Activated CD4-positive, alpha-beta T cell treated with anti-CD3 and anti-CD28 coated beads for 1 hour (primary cell): ENCODE measurements around the gene SNCB.
"Not testable (repeated sequence)": the region's sequence is repeated elsewhere in the genome, so short reads cannot be mapped to it uniquely, and the experiment has no call there.

ENCODE experiments used
- DNase-seq: peaks from one replicate; pipeline ENCODE4 v3.0.0-alpha.2; 2020

Gene SNCB

DNA sequence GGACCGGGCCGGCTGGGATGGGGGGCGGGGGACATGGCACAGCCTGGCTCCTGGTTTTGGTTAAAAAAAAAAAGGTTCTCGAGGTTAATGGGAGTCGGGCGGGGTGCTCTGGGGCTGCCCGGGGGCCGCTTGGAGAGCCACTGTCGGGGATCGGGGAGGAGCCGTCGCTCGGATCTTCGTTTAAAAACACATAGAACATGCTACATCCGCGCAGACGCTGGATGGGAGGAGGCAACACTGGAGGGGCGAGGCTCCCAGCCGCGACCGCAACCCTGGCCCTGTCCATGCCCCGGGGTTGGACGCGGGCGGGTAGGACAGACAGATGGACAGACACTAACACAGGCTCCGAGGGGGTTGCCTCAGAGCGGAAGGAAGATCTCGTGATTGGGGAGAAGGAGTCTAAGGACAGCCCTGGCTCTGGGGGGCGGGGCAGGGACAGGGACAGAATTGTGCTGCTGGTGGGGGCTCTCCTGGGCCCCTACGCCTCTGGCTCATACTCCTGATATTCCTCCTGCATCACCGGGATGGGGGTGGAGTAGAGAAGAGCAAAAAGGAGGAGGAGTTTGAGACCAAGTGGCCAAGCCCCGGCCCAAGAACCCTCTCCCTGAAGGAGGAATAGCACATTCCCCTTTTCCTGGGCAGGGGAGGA, 9.9 kb downstream of the SNCB start:
- DNase-seq: no peak

DNA sequence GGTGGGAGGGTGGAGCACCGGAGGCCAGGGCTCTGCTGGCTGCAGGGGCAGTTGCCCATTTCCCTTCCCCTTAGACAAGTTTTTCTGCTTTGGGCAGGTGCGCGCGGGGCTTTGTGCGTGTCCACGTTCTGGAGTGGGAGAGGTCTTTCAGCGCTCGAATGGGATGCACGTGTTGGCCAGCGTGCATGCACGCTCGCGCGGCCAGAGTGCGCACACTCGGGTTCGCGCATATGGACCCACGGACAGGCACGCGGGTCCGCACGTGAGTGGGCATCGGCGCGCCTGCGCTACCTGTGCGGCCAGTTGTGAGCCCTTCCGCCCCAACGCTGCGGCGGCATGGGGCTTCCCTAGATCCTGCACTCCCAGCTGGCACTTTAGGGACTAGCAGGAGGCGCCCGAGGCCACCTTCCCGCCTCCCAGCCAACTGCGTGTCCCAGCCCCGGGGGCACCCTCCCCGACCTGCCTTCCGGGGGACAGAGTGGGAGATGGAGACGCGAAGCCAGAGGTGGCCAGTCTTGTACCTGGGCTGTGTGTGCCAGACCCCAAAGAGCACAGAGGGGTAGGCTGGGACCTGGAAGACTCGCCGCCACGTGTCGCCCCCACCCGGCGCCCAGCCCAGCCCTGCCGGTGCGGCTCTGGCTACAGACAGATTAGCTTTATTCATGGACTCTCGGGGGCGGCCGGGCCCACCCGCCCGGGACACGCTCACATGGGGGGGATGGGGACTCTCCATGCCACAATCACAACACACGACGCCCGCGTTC, 10.6 kb downstream of the SNCB start:
- DNase-seq: no peak

DNA sequence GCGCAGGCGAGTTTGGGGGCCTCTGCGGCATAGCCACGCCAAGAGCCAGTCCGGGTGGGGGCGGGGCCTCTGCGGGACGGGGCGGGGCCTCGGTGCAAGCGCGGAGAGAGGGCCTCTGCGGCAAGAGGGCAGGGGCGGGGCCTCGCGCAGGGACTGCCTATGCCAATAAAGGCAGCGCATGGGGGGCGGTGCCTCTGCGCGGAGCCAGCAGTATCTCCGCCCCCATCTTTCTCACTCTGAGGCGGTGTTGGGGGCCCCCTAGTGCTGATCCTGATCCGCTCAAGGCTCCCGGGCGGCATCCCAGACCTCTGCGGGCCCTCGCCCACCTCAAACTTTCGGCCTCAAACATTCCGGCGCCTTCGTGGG, 11.1 kb downstream of the SNCB start:
- DNase-seq: peak; percentile 58

DNA sequence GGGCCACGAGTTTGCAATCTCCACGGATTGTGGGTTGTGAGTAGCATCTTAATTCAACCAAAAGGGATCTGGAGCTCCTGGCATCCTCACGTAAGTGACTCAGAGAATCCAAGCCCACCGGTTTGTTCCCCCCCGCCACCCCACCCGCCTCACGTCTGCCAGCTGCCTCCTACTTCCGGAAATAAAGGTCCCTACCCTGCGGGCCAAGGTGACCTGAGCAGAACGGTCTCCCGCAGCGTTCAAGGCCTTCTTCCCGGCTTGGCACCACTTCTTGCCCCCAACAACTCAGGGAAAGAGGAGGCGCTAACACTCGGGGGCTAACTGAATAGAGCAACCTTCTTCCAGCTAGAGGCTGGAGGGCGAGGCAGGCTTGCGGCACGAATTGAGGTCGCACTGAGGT, 11.6 kb downstream of the SNCB start:
- no peak for DNase-seq

DNA sequence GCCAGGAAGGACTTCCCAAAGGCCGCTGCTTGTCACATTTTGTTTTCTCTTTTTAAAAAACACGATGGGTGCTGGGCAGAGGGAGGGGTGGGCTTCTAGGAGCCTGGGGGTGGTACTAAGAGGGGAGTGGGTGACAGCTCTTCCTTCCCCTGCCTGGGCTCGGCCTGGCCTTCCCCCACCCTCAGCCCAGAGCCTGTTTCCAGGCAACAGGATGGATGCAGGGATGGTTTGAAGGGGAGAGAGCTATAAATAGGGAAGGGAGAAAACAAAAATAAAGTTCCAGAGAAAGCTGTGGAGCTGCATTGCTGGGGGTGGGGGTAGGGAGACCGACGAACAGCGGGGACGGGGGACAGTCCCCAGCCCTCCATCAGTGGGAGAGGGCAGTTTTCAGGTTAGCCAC, 13.8 kb downstream of the SNCB start:
- DNase-seq: no peak

DNA sequence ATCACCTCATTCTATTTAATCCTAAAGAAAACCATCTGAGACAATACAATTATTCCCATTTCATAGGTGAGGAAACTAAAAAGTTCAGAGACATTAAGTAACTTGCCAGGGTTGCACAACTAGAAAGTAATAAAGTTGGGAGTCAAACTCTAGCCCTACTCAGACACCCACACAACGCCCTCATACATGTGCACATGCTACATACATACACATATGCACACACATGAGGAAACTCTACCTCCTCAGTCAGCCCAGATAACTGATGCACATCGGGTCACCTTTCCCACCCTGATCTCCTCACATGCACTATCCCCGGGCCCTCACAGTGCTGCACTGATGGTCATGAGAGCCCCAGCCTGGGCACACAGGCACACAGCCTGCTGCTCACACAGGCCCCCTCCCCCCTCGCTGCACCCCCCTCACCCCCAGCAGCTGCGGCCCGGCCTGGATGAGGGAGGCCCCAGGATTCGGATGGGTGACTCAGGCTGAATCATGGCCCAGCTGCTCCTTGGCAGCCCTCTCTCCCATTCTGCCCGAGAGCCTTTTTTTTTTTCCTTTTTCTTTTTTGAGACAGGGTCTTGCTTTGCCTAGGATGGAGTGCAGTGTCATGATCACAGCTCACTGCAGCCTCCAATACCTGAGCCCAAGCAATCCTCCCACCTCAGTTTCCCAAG, 15.4 kb downstream of the SNCB start:
- no peak for DNase-seq

DNA sequence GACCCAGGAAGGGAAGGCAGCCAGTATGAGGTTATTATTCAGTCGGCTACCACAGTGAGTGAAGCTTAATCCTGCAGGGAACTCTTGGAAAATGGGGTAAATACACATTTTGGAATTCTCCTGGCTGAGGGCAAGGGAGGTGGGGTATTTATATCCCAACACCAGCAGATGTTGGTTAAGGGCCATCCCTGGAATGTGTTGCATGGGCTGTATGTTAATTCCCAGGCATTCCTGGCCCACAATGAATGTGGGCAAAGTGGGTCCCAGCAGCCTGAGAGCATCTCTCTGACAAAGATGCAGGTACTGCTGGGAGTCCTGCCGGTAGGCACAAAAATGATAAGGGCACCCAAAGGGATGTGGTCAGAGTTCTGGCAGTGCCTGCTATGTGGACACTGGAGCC, 17.5 kb downstream of the SNCB start:
- DNase-seq: no peak

DNA sequence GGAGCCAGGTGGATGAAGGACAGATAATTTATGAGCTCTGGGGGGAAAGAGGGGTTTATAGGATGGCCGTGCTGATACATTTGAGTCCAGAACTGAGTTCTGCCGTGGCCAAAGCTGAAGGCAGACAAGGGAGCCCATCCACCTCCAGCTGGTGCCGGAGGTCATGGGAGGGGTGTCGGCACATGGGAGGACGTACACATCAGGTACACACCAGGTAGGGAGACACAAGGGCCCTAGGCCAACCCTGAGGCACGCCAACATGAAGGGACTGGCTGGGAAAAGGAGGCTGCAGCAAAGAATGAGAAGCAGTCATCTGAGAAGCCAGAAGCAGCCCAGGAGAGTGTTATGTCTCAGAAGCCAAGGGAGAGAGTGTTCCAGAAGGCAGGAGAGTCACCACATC, 18.3 kb downstream of the SNCB start:
- DNase-seq: no peak

DNA sequence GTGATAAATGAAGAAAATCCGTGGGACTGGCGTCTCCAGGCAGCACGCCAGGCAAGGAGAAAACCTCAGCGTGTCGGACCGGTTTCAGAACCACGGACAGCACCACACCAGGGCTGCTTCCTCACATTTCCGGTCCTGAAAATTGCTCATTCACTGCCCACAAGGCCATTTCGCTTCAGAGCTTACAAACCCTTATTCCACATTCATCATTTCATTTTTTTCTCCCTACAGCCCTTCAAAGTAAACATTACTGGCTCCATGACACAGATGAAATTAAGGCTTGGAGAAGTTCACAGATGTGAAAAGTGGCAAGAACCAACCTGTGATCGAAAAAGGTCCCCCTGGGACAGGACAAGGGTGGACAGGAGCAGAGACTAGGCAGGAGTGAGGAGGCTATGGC, 18.9 kb downstream of the SNCB start:
- DNase-seq: no peak

DNA sequence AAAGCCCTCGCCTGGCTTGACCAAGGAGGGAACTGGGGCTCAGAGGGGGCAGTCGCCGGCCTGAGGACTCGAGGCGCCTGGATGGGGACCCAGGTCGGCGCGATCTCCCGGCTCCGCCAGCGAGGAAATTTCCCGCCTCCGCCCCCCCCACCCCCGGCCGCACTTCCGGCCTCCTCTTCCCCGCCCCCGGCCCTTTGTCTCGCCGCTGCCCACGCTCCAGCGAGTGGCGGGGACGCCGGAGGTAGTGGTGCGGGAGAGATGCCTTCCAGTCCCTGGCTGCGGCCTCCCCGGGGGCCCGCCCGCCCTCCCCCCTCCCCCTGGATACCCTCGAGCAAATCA, 19.9 kb downstream of the SNCB start:
- no peak for DNase-seq

DNA sequence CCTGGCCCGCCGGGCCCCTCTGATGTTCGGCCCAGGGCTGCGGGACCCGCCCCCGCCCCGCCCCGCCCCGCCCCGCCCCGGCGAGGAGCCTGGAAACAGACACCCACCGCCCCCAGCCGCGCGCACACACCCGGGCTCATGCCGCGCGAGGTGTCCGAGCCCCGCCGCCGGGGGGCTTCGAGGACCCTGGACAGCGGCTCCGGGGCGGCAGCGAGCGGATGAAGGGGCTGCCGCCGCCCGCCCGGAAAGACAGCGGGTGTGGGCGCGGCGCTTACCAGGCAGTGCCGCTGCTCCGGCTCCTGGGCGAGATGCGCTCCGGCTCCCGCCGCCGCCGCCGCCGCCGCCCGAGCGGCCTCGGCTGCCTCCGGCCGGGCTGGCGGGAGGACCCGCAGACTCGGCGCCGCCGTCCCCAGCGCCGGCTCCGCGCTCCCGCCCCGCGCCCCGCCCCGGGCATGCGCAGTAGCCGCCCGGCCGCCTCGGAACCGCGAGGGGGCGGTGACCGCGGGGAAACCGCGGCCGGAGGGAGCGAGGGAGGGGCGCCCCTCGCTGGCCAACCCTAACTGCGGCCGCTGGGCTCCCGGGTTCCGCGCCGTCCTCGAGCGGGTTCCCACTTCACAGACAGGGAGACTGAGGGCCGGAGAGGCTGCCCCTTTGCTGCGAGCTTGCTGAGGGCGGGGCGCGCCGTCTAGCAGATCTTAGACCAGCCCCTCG, 20.5 kb downstream of the SNCB start, which contains the start of gene GPRIN1:
Gene GPRIN1, minus strand, starts transcription at position 433 of the 711 bp plus-strand sequence. CDS start 10,322 bp downstream, outside the sequence.
- peak; percentile 21 for DNase-seq

DNA sequence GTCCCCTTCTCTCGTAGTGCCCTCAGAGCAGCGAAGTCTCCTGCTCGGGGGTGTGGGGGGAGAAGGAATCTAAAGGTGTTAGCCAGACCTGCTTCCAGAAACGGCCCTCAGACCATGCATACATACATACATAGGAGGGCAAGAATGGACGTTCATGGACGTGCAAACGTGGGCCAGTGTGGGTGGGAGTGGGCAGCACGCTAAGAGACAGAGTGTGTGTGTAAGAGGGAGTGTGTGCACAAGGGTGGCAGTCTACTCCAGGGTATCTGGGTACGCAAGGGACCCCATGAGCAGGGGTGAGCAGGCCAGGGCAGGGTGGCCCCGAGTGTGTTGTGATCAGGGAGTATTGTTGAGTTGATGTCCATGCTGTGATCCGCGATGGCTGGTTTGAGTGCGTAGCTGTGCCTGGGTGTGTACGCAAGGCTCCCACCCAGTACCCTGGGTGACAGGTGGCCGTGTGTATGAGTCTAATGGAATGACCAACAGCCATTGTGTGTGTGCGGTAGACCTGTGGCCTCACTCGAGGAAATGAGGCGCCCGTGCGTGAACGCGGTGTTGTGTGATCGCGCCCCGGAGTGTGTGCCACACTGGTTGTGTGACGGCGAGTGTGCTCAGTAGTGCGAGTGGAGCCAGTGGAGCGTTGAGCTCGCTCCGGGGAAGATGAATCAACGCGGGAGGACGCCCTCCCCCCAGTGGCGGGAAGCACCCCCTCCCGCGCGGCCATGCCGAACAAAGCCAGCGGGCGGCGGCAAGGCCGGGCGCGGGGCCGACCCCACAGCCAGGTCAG, 21.2 kb downstream of the SNCB start:
- DNase-seq: no peak

DNA sequence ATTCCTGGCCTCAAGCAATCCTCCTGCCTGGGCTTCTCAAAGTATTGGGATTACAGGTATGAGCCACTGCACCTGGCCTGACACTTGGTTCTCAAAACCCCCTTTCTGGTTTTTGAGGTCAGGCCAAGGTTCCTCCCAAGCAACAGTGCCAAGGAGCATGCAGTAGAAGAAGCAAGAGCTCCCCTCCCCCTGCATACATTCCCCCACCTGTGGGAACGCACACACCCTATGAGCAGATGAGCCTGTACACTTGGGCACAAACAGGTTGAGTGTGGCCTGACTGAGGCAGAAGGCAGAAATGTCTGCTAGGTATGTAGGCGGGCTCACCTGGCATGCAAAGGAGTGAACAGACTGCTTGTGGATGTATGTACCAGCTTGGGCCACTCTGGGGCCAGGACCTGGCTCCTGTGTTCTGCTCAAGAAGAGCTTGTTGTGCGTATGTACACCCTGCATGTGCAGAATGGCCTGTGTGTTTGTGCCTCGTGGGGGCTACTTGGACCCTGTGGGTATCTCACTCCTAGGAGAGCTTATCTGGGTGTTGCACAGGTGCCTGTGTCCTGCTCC, 22.1 kb downstream of the SNCB start:
- DNase-seq: no peak

DNA sequence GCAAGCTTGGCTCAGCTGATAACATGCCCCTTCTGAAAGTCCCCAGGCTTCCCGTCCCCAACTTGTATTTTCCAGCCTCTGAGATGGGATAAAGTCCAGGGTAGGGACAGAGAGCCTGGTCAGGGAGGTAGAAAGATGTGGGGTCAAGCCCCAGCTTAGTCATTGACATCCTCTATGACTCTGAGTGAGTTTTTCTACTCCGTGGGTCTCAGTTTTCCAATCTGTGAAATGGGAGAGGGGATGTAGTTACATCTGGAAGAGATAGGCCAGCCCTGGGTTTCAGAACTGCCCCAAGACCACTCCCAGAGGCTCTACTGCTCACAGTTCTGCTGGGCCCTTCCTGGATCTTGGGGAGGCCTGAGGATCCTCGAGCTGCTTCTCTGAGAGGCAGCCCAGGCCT, 23.5 kb downstream of the SNCB start:
- DNase-seq: no peak

DNA sequence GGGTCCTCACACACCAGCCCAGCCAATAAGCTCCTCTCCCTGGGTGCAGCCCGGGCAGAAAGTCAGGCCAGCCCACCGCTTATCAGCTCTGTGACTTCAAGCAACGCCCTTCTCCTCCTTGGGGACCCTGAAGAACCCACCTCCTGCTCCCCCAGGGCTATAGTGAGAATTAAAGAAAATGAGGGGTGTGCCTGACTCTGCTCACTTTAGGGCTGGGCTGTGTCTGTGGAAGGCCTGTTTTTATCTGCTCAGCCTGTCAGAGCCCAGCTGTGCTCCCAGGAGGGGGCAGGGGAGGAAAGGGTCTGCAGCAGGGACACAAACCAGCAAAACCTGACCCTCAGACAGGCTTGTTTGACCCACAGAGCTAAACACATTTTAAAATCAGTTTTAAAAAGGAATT, 24.3 kb downstream of the SNCB start:
- DNase-seq: no peak

DNA sequence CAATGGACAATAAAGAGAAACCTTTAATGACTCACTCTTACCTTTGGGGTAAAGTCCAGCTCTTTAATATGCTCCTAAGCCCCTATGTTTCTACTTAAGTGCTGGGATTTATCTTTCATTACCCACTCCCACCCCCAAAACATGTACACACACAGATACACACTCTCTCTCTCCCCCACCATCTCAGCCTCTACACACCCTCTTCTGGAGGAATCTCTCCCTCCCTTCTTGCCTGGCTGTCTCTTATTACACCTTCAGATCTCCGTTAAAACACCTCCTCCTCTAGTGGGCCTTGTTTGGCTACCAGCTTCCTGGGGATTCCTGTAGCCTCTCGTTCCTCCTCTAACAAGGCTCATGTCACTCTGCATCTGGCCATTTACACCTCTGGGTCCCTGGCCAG, 27.2 kb downstream of the SNCB start:
- no peak for DNase-seq

DNA sequence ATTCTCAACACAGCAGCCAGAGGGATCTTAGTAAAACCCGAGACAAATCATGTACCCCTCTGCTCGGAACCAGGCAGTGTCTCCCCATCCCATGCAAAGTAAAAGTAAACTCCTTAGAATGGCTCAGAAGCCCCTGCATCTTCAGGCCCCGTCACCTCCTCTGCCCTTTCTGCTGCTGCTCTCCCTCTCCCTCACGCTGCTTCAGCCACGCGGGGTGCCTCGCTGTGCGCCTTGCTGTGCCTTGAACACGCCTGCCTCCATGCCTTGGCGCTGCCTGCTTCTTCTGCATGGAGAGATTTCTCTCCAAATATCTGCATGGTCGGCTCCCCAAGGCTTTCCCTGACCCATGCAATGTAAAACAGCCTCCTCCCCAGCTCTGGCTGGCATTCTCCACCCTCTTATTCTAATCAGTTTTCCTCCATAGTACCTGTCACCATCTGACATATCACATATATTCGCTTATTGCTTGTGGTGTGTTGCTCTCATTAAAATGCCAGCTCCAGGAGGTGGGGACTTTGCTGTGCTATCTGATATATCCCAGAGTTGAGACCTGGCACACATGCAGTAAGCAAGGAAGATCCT, 28.3 kb downstream of the SNCB start:
- no peak for DNase-seq

DNA sequence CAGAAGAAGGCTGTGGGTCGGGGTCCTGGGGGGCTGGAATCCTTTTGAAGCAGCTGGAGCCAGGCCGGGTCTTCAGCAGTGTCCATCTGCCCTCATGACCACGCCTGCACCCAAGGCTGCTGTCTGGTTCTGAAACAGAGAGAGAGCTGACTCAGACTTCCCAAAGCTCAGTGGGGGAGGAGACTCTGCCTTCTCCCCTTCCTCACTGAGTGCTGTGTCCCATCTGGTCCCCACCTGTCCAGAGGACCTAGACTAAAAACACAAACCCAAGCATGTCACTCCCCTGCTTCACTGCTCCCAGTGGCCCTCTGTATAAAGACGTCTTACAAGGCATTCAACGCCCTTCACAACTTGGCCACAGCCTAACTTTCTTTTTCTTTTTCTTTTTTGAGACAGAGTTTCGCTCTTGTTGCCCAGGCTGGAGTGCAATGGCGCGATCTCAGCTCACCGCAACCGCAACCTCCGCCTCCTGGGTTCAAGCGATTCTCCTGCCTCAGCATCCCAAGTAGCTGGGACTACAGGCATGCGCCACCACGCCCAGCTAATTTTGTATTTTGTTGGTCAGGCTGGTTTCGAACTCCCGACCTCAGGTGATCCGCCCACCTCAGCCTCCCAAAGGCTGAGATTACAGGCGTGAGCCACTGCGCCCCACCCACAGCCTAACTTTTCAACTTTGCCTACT, 30.4 kb downstream of the SNCB start:
- DNase-seq: not testable (repeated sequence)

DNA sequence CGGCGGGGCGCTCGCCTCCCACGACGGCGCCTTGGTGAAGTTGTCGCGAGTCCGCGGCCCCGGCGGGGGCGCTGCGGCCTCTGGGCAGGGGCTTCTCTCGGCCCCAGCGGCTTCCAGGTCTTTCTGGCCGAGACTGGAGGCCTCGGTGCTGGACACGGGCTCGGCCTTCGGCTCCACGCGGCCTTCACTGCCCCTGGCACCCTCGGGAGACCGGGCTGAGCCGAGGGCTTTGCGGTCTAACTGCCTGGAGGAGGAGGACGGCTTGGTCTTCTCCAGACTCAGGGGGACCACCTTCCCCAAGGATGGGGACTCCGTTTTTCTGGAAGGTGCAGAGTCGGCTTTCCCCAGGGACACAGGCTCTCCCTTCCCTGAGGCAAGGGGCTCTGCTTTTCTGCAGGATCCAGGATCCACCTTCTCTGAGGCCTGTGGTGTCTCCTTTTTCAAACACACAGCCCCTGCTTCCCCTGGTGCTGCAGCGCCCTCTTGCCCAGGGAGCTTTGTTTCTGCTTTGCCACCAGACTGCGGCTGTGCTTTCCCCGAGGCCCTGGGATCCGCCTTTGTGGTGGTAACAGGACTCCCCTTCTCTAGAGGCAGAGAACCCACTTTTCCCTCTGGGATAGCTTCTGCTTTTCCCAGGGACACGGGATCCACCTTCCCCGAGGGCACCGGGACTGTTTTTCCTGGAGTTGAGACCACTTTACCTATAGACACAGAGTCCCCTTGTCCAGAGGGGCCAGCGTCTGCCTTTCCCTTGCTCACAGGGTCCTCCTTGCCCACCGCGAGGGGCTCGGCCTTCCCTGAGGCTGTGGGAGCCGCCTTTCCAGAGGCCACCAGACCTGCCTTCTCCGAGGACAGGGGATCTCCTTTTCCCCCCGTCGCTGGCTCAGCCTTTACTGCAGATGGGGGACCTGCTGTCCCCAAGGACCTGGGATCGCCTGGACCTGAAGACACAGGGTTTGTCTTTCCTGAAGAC, 32.6 kb downstream of the SNCB start:
- no peak for DNase-seq
